Posterior vena cava (tissue), 2 donors: Measurements from ENCODE around the gene NIT1. TPM values are rescaled to one million over a fixed set of nuclear protein-coding genes. Genes with fewer than 3 reads are reported as not detected.
"Not testable (repeated sequence)": the region's sequence is repeated elsewhere in the genome, so short reads cannot be mapped to it uniquely, and the experiment has no call there.

ENCODE experiments used
- DNase-seq: peaks from one replicate; pipeline ENCODE4 v3.0.0-alpha.2; 2020; ENCODE audit warnings: low spot score
- intact Hi-C, 2 donors: fragments of 100-400 bp; cut with DNase I; formaldehyde crosslinking; loops; one replicate each; pipeline versions ENCODE4 v1.14.1 to v1.14.2; 2022 to 2023
- total RNA-seq, 2 donors: library from RNA; stranded (reverse); fragmentation: NEBNext Ultra II Directional; extraction: Animal tissue kit (Norgen Biotek cat#: 25700); gene quantifications; one replicate each; pipeline ENCODE4 v1.2.1, GENCODE V29; 2021
- donor health status: DM: yes; HTN: yes; CAD: no.
- donor health status: DM: yes; HTN: yes; CAD: no.

NIT1 gene
- total RNA-seq, 2 donors from 2014 or later, result 23.7 to 29.6 TPM

DNA sequence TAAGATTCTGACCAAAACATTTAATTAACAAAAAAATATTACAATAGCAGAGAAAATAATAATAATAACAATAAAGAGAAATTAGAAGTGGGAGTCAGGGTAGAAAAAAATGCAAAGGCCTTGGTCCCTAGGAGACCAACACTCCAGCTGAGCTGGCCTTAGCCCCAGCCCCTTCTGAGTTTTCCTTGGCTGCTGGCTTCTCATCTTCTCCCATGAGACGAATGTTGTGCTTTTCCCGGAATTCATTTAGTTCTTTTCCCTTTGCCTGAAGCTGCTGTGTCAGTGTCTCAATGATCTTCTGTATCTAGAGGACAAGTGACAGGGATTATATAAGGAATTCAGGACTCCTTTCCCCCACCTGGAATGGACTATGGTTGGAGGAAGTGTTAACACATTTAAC is 17.3 kb upstream of the NIT1 start:
- intact Hi-C loops, result no loop called here

DNA sequence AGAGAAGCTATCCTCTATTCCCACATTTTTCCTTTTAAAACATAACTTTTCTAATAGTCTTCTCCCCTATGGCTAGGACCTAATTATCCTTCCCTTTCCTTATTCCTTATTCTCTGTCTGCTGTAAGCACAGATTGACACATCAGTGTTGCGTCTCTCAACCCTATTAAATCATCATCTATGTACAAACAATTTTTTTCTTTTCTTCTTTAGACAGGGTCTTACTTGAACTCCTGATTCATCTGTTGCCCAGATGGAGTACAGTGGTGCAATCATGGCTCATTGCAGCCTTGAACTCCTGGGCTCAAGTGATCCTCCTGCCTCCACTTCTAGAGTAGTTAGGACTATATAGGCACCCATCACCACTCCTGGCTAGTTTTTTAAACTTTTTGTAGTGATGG is 11.5 kb upstream of the NIT1 start:
- intact Hi-C loops, result loop anchor here in 1 of 2 donors (5.0 kb wide), 1 partner anchor 656 kb away; no protein-coding TSS in a partner anchor
- no peak for DNase-seq

More for the DNA sequence above, 17.3 kb upstream of the NIT1 start:
- no peak for DNase-seq

DNA sequence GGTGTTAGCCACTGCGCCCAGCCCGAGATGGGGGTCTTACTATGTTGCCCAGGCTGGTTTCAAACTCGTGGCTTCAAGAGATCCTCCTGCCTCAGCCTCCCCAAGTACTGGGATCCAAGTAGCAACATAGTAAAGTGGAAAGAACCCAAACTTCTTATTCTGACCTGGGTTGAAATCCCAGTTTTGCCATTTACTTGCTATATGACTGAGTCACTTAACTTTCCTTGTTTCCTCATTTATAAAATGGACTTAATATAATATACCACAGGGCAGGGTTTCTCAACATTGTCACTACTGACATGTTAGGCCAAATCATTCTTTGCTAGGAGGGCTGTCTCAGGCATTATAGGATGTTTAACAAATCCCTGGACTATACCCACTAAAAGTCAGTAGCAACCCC is 6.8 kb upstream of the NIT1 start:
- DNase-seq, result no peak
- intact Hi-C loops, result no loop called here

DNA sequence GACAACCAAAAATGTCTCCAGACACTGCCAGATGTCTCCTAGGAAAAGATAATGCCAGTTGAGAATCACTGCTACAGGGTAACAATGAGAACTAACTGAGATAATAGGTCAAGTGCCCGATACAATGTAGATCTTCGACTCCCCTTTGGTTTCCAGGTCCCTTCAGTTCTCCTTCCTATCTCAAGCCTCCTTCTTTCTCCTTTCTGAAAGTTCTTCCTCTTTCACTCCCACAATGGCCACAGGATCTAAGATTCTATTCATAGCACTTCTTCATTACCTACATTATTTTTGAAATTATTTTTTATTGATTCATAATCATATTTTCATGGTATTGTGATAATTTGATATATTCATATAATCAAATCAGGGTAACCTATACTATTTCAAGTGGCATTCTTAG is 6.4 kb upstream of the NIT1 start:
- no peak for DNase-seq
- intact Hi-C loops, result no loop called here

DNA sequence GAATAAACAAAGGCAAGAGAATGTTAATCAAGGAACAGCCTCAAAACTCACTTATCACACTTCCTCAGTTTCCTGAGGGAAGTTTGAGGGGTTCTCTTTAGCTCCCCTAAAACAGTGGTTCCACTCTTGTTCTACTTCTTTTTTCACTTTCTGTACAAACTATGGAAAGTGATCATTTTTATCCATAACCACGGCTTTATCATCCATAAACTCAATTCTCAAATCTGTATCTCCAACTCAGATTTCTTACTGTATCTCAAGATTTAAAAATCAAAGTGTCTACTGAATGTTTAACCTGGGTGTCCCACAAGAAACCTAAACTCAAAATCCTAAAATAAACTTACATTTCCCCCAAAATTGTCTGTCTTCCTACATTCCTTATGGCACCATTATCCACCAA is 4.0 kb upstream of the NIT1 start:
- intact Hi-C loops, result no loop called here
- no peak for DNase-seq

DNA sequence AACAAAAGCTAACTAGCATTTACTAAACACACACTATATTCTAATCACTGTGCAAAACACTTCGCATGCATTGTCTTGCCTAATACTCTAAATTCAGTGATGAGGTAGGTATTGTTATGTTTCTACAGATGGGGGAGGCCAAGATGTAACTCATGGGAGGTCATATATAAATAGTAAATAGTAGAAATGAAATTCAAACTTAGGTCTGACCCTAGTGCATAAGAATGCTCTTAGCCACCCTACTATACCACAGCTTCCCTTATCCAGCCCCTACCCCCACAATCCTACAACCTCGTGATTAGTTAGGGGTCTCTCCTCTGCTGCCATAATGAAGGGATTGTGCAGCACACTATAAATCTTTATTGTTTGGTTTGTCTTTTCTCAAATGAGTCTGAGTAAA is 3.3 kb upstream of the NIT1 start:
- intact Hi-C loops, result no loop called here

DNA sequence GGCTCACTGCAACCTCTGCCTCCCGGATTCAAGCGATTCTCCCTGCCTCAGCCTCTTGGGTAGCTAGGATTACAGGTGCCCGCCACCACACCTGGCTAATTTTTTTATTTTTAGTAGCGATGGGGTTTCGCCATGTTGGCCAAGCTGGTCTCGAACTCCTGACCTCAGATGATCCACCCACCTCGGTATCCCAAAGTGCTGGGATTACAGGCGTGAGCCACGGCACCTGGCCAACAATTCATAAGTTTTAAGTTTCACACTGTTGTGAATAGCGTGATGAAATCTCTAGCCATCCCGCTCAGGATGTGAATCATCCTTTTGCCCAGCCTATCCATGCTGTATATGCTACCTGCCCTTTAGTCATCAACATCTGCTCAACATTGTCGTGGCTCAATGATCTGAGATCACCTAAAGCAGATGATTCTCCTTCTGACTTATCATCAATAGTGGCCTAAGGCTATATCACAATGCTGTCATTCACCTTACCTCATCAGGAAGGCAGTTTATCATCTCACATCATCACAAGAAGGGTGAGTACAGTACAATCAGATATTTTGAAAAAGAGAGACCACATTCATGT is 2.7 kb upstream of the NIT1 start:
- intact Hi-C loops, result no loop called here
- no peak for DNase-seq

More for the DNA sequence above, 3.3 kb upstream of the NIT1 start:
- DNase-seq, result no peak

DNA sequence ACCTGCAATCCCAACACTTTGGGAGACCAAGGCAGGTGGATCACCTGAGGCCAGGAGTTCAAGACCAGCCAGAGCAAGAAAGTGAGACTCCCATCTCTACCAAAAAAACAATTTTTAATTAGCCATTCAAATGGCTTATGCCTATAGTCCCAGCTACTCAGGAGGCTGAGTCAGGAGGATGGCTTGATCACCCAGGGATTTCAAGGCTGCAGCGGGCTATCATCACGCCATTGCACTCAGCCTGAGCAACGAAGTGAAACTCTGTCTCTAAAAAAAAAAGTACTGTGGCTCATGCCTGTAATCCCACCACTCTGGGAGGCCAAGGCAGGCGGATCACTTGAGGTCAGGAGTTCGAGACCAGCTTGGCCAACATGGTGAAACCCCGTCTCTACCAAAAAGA is 1.9 kb upstream of the NIT1 start:
- DNase-seq, intact Hi-C loops: not testable (repeated sequence)

DNA sequence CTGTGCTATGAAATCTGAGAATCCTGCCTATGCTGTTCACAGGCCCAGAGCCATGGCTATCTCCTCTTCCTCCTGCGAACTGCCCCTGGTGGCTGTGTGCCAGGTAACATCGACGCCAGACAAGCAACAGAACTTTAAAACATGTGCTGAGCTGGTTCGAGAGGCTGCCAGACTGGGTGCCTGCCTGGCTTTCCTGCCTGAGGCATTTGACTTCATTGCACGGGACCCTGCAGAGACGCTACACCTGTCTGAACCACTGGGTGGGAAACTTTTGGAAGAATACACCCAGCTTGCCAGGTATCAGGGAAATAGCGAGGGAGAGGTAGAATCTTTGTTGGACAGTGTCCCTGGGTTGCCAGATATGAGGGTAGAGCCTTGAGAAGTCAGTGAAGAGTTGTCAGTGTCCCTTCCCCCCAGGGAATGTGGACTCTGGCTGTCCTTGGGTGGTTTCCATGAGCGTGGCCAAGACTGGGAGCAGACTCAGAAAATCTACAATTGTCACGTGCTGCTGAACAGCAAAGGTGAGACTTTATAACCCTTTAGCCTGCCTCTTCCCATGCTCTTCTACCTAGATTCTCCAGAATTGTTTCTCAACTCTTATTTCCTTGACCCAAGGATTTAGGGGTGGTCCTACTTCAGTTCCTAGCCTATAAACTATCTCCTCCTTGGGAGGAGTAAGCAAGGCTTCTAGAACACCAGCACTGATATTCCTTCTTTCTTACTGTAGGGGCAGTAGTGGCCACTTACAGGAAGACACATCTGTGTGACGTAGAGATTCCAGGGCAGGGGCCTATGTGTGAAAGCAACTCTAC is 1.4 kb downstream of the NIT1 start:
- no peak for DNase-seq
- intact Hi-C loops, result no loop called here

DNA sequence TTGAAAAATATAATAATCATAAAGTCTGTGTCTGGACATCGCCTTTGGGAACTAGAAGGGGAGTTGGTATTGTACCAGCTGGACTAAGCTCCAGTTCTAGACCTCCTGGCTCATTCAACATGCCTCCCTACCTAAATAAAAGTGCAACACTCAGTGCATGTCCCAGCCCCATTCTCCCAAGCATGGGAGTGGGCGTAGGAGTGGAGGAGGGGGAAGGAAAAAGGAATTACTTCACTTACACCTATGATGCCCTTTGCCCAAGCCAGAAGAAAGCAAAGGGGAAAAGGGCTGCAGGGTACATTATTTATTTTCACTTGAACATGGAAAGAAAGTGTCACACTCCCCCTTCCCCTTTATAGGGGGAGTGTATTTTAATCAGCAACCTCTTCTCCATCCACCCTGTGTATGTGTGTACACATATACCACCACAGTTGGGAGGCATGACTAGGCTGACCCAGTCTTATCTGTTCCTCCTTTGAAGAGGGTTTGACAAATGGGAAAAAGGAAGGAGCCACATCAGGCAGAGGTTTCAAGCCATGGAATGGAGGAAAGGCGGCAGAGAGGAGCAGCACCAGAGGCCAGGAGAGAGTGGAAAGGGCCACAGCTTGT is 3.2 kb downstream of the NIT1 start:
- no peak for DNase-seq
- intact Hi-C loops, result no loop called here

DNA sequence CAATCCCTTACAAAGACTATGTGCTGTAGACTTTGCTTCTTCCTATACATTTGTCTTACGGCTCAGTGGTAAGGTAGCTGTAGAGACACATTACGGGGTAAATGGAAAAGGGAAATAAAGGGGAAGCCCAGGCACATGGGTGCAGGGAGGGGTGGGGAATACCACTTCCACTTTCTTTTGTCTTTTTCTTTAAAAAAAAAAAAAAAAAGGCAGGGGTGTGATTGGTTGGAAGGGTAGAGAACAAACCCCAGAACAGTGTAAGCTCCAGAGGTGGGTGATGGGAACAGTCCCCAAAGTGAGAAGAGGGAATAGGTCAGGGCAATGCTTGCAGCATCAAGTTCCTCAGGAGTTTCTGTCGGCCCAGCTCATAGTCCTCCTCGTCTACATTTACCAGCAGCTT is 3.9 kb downstream of the NIT1 start:
- intact Hi-C loops, result no loop called here

DNA sequence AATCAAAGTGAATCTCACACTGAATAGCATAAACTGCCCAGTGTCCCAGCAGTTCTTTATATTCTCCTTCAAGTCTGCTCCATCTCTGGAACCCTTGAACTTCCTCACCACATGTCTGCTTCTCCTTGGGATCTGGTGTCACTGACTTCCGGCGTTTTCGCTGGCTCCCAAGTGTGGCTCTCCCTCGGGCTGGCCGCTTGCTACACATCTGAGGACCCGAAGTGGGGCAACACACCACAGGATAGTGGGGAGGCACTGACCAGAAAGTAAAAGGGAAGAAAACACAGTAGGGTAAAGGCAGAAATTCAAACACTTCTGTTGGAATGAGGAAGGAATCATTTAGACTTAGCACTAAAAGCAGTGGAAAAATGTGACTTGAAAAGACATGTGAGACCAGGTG is 5.1 kb downstream of the NIT1 start:
- no peak for DNase-seq

More for the DNA sequence above, 3.9 kb downstream of the NIT1 start:
- DNase-seq, result no peak

DNA sequence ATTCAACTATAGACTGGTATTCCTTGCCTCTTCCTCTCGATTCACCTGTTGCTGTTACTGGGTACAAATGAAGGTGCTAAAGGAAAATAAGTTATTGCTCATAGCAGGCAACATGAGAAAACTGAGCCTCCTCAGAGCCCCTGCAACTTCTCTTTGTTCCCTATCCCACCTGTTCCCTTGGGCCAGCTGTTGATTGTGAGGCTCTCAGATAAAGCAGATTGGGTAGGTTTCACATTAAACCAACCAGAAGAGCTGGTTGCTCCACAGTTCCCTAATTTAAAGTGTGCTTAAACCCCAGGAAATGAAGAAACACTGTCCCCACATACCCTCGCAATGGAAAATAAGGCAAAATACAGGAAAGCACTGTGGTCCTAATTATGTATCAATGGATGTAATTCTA is 9.7 kb downstream of the NIT1 start:
- intact Hi-C loops, result no loop called here
- DNase-seq, result no peak

More for the DNA sequence above, 5.1 kb downstream of the NIT1 start:
- intact Hi-C loops, result no loop called here

DNA sequence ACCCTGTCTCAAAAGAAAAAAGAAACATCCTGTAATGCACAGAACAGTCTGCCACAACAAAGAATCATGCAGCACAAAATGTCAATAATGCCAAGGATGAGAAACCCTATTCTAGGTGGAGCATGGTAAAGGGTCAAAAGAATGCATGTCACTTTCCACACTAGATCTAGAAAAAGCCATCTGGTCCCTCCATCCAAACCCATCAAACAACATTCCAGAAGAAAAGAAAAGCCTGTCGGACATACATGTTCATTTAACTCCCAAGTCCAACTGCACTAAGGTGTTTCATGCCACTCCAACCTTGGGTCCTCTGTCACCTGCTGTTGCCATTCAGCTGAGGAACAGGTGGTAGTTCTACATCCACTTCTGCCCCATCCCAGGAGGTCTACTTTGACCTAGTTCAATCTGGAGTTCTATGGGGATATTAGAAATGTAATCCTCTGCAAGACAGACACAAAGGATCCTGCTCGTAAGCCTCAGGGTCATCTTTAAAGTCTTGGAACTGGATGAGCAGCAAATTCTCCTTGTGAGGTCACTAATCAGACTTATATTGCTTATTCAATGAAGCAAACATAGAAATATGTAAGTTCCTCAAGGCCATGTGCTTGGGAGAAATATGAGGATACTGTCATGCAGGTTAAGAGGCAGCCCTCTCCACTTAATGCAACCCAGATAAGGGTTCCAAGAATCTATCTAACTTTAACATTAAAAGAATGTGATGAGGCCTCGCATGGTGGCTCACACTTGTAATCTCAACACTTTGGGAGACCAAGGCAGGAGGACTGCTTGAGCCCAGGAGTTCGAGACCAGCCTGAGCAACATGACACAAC is 10.9 kb downstream of the NIT1 start:
- intact Hi-C loops, result no loop called here
- DNase-seq, result no peak

DNA sequence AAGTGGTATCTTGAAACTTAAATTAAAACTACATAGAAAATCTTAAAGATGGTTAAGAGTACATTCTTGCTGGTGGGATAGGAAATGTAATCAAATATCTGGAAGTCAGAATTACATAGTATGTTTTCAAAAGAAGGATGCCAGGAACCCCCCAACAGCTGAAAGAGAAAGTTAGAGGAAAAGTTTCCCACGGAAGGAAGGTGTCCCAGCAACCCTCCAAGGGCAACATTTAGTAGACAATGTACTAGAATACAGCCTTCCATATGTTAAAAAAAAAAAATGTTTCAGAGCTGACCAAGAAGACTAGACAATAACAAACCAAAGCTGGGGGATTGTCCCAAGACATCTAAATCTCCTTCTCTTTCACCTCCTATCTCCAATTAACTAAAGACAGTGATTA is 12.4 kb downstream of the NIT1 start:
- intact Hi-C loops, result no loop called here

DNA sequence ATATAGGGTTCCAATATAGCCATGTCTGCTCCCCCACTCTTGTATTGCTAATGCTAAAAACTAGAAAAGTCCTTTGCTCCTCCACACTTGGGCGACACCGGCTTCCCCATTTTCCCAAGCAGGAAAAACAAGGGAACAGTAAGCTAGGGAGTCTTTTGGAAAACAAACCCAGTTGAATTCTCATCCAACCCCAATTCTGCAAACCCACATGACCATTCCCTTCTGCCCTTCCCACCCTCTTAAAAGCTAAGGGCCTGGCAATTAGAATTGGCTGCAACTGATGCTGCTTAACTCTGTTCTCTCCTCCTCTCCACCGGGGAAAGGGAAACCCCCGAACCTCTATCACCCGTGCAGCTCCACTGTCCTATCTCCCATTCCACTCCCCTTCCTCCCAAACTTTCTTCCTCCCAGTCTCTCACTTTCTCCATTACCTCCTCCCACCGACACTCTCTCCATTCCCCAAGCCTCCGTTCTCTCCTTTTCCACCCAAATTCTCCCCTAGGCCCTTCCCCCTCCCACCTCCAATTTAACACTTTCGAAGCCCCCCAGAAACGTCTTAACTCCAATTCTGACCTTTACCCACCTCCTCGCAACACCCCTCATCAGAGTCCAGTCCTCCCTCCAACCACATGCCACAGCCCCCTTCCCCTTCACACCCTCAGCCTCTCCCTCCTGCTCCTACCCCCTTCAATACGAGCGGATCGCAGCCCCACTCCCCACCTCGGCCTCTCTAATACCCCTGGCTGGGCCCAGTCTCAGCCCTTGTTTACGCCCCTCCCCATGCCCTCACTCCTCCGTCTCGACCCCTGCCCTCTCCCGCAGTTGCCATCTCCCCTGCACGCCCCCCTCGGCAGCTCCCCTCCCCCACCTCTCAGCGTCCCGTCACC is 13.9 kb downstream of the NIT1 start:
- DNase-seq, result no peak
- intact Hi-C loops, result no loop called here

More for the DNA sequence above, 12.4 kb downstream of the NIT1 start:
- no peak for DNase-seq

DNA sequence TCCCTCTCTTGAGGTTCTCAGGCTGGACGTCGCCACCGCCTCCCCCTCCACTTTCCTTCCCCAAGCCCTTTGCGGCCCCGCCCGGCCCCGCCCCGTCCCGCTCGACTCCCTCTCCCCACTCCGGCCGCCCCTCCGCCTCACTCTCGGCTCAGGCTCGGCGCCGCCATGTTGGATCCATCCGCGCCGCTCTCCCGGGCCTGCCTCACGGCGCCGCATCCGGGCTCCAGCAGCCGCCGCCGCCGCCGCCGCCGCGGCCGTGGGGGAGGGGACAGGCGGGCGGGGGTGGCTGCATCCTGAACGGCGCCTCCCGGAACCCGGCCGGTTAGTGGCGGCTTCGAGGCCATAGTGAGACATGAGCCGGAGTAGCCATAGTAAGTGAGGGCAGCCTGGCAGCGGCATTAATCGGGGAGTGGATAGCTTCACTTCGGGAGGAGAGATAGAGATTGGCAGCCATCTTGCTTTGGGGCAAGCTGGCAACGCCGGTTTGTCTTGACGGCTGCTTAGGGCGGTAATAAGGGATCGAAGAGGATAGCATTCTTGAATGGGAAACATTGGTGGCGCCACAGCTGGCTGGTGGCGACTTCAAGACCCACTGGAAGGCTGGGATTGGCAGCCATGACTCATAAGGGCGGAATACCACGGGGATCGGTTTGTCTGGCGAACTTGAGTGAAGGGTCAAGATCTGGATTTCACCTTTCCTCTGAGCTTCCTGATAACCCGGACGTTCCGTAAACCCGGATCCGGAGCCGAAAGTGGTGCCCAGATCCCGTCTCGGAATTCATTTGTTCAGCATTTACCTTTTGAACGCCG is 14.7 kb downstream of the NIT1 start, which contains the start of gene DEDD:
TSS of gene DEDD (minus strand) at position 258 of the 810 bp plus-strand sequence. CDS start 8,205 bp downstream, outside the sequence.
- intact Hi-C loops, result no loop called here
- peak; percentile 98 for DNase-seq

DNA sequence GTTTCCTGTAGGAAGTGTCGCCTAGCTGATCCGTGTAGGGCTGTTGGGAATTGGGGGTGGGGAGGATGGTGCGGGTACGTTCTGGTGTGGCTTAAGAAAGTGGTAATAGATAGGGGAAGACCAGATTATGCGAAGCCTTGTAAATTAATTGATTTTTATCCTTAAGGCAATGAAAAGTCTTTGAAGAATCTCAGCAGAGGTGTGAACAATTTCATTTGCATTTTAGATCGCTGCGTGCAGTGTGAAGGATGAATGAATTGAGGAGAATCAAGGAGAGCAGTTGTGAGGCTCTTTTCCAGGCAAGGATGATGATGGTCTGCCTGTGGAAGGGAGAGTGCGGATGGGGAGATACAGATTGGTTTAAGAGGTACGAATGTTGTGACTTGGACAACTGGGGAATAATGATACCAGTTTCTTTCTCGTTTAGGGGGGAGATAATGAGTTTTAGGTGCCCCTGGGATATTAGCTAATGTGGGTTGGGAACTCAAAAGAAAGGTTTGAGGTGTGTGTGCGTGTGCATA is 15.4 kb downstream of the NIT1 start:
- DNase-seq, result no peak
- intact Hi-C loops, result no loop called here
